GM18868 (cell line): ENCODE results near the gene CREB5.
"Not testable (repeated sequence)": the region's sequence is repeated elsewhere in the genome, so short reads cannot be mapped to it uniquely, and the experiment has no call there.

Source experiments
- ATAC-seq: cut with Tn5 transposase; IDR thresholded peaks from one replicate; pipeline ENCODE4 v1.9.1; 2021; ENCODE audit warnings: mild to moderate bottlenecking, moderate library complexity; ENCODE audit not compliant: unreplicated experiment

CREB5 gene

GRCh38 chr7:28539289-28539981, 127.1 kb downstream of the CREB5 start:
- peak; percentile 96 for ATAC-seq

- no peak for ATAC-seq
Observed at GRCh38 chr7:28542410-28542809, 130.1 kb downstream of the CREB5 start.

GRCh38 chr7:28544453-28545117, 132.3 kb downstream of the CREB5 start:
- ATAC-seq = no peak

GRCh38 chr7:28546067-28546466, 133.7 kb downstream of the CREB5 start:
- no peak for ATAC-seq

GRCh38 chr7:28547115-28547514, 134.8 kb downstream of the CREB5 start:
- ATAC-seq = no peak

GRCh38 chr7:28548416-28548815, 136.1 kb downstream of the CREB5 start:
- ATAC-seq = no peak

- ATAC-seq = no peak
Observed at GRCh38 chr7:28549998-28550397, 137.7 kb downstream of the CREB5 start.

- no peak for ATAC-seq
Observed at GRCh38 chr7:28550580-28551186, 138.4 kb downstream of the CREB5 start.

- no peak for ATAC-seq
Observed at GRCh38 chr7:28551331-28551730, 139.0 kb downstream of the CREB5 start.

GRCh38 chr7:28551766-28552165, 139.4 kb downstream of the CREB5 start:
- not testable (repeated sequence) for ATAC-seq

GRCh38 chr7:28554802-28555471, 142.6 kb downstream of the CREB5 start:
- ATAC-seq = no peak

GRCh38 chr7:28556025-28556424, 143.7 kb downstream of the CREB5 start:
- ATAC-seq = no peak

GRCh38 chr7:28556671-28557070, 144.4 kb downstream of the CREB5 start:
- ATAC-seq = no peak

GRCh38 chr7:28558236-28558635, 145.9 kb downstream of the CREB5 start:
- no peak for ATAC-seq

GRCh38 chr7:28560767-28561166, 148.4 kb downstream of the CREB5 start:
- ATAC-seq = no peak

GRCh38 chr7:28564033-28564432, 151.7 kb downstream of the CREB5 start:
- no peak for ATAC-seq

- no peak for ATAC-seq
Observed at GRCh38 chr7:28564755-28565374, 152.5 kb downstream of the CREB5 start.

- ATAC-seq = no peak
Observed at GRCh38 chr7:28565980-28566379, 153.7 kb downstream of the CREB5 start.

- ATAC-seq = peak; percentile 89
Observed at GRCh38 chr7:28570113-28570969, 158.0 kb downstream of the CREB5 start.

- ATAC-seq = no peak
Observed at GRCh38 chr7:28570970-28571288, 158.6 kb downstream of the CREB5 start.
